ENCODE results near the gene TBC1D3. TPM values are rescaled to one million over a fixed set of nuclear protein-coding genes. Genes with fewer than 3 reads are reported as not detected.
"Not testable (repeated sequence)": the region's sequence is repeated elsewhere in the genome, so short reads cannot be mapped to it uniquely, and the experiment has no call there.

TBC1D3 gene
- total RNA-seq, result not detected

DNA sequence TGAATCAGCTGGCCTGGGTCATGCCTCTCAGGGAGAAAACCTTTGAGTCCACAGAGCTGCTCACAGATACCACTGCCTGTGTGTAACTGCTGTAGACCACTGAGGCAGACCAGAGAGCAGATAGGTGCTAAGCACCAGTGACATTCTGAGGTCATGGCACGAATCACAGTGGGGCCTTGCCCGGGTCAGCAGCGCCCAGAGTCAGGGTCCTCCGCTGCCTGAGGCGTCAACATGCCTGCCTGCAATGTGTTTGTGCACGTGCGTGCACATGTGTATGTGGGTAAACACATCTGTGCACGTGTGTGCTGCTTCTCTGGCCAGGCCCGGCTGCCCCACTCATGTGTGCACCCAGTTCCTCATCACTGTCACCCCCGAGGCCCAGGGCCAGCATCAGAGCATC is at the start of gene TBC1D3:
TBC1D3 (minus strand) TSS at position 101 of the 400 bp plus-strand sequence. CDS start 1,526 bp downstream, outside the sequence.
- TF ChIP-seq, protein P1, sequence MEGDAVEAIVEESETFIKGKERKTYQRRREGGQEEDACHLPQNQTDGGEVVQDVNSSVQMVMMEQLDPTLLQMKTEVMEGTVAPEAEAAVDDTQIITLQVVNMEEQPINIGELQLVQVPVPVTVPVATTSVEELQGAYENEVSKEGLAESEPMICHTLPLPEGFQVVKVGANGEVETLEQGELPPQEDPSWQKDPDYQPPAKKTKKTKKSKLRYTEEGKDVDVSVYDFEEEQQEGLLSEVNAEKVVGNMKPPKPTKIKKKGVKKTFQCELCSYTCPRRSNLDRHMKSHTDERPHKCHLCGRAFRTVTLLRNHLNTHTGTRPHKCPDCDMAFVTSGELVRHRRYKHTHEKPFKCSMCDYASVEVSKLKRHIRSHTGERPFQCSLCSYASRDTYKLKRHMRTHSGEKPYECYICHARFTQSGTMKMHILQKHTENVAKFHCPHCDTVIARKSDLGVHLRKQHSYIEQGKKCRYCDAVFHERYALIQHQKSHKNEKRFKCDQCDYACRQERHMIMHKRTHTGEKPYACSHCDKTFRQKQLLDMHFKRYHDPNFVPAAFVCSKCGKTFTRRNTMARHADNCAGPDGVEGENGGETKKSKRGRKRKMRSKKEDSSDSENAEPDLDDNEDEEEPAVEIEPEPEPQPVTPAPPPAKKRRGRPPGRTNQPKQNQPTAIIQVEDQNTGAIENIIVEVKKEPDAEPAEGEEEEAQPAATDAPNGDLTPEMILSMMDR (IDR thresholded peaks at IDR 0.05; ENCODE audit: low read depth), result not testable (repeated sequence)

Small RNA genes within 50 kb of the gene (small RNA-seq; reads per million reads assigned to genes)
- gene RF00019 (0.49 reads per million), gene RNA5SP526 (not detected)

Other genes starting within 250 kb of the TBC1D3 start
- 10 to 100 TPM in 2 of 4 donors, 1 to 10 TPM in 2; 2.8 to 13.3 (median 9.8) TPM for gene TBC1D3L, start 203.5 kb downstream of the TBC1D3 start, total RNA-seq
- gene TBC1D3D, start 188.6 kb downstream of the TBC1D3 start, total RNA-seq, result not detected
- gene TBC1D3C, start 123.9 kb downstream of the TBC1D3 start, total RNA-seq, result not detected
- not detected for gene TBC1D3E, start 64.6 kb downstream of the TBC1D3 start, total RNA-seq
- gene MRPL45, start 104.6 kb upstream of the TBC1D3 start, total RNA-seq, result 10 to 100 TPM; 31.8 to 40.9 (median 38.5) TPM
- gene GPR179, start 151.4 kb upstream of the TBC1D3 start, total RNA-seq, result under 1 TPM in 2 of 4 donors, not detected in 2; under 0.01 TPM
- 10 to 100 TPM in 1 of 4 donors, 1 to 10 TPM in 3; 5.5 to 20.9 (median 8.8) TPM for gene SOCS7, start 159.3 kb upstream of the TBC1D3 start, total RNA-seq
- gene ARHGAP23, start 235.9 kb upstream of the TBC1D3 start, total RNA-seq, result 10 to 100 TPM in 3 of 4 donors, 1 to 10 TPM in 1; 8.2 to 37.7 (median 12.3) TPM